ENCODE results near the gene NECAB3.

- TF ChIP-seq CTCF (IDR thresholded peaks at IDR 0.05) (no peak), POLR2A (IDR thresholded peaks at IDR 0.05) (no peak)
These were observed 38.9 kb downstream of the NECAB3 start for GRCh38 chr20:33635341-33635740.

All from uterus (tissue), 2 donors.